Stomach smooth muscle (tissue), 2 donors: Measurements from ENCODE around the gene NRF1.
"Not testable (repeated sequence)": the region's sequence is repeated elsewhere in the genome, so short reads cannot be mapped to it uniquely, and the experiment has no call there.

Experiments
- H3K27ac ChIP-seq: one replicate; pipeline ENCODE4 v1.7.0; 2013; ENCODE audit warnings: mild to moderate bottlenecking, low read length, inconsistent platforms
- H3K27me3 ChIP-seq, 2 donors: one replicate each; pipeline ENCODE4 v1.7.0; 2013; ENCODE audit warnings: low read length in 2 of 2; ENCODE audit not compliant: insufficient read depth in 2 of 2, control insufficient read depth in 1 of 2
- H3K36me3 ChIP-seq, 2 donors: one replicate each; pipeline ENCODE4 v1.7.0; 2013; ENCODE audit warnings: low read length in 2 of 2; ENCODE audit not compliant: control insufficient read depth in 2 of 2, insufficient read depth in 2 of 2
- H3K4me1 ChIP-seq: one replicate; pipeline ENCODE4 v1.7.0; 2013; ENCODE audit warnings: low read length; ENCODE audit not compliant: control insufficient read depth, insufficient read depth
- H3K4me3 ChIP-seq, 2 donors: one replicate each; pipeline ENCODE4 v1.7.0; 2013; ENCODE audit warnings: low read length in 2 of 2
- H3K9ac ChIP-seq, 2 donors: one replicate each; pipeline ENCODE4 v1.7.0; 2013; ENCODE audit warnings: low read length in 2 of 2, mild to moderate bottlenecking in 1 of 2
- H3K9me3 ChIP-seq, 2 donors: one replicate each; pipeline ENCODE4 v1.7.0; 2013; ENCODE audit warnings: low read length in 2 of 2; ENCODE audit not compliant: control insufficient read depth in 2 of 2
- donor health status: healthy.
- donor health status: Pancreatic carcinoma.

The NRF1 gene

GRCh38 chr7:129665013-129665401, 53.5 kb downstream of the NRF1 start:
- H3K9me3 ChIP-seq: peaks cover 0 to 3% of the 10 kb centered on the region in 2 donors
- H3K4me3 ChIP-seq: no peak overlapping the region
- no peak overlapping the region for H3K9ac ChIP-seq
- H3K27me3 ChIP-seq: no peaks in the 10 kb centered on the region
- no peak overlapping the region for H3K27ac ChIP-seq
- no peaks in the 10 kb centered on the region for H3K4me1 ChIP-seq
- peaks cover 4 to 5% of the 10 kb centered on the region in 2 donors for H3K36me3 ChIP-seq

- no peaks in the 10 kb centered on the region for H3K4me1 ChIP-seq
- H3K9me3 ChIP-seq: no peaks in the 10 kb centered on the region
- H3K27ac ChIP-seq: no peak overlapping the region
Measured at GRCh38 chr7:129667116-129667515, 55.6 kb downstream of the NRF1 start.

GRCh38 chr7:129667551-129667950, 56.0 kb downstream of the NRF1 start:
- no peak overlapping the region for H3K27ac ChIP-seq
- no peaks in the 10 kb centered on the region for H3K27me3 ChIP-seq
- no peaks in the 10 kb centered on the region for H3K4me1 ChIP-seq
- peaks cover 2 to 9% of the 10 kb centered on the region in 2 donors for H3K36me3 ChIP-seq
- no peaks in the 10 kb centered on the region for H3K9me3 ChIP-seq
- H3K4me3 ChIP-seq: no peak overlapping the region
- H3K9ac ChIP-seq: no peak overlapping the region

More at GRCh38 chr7:129667116-129667515, 55.6 kb downstream of the NRF1 start:
- H3K36me3 ChIP-seq: peaks cover 0 to 5% of the 10 kb centered on the region in 2 donors
- H3K4me3 ChIP-seq: no peak overlapping the region
- no peaks in the 10 kb centered on the region for H3K27me3 ChIP-seq
- no peak overlapping the region for H3K9ac ChIP-seq

- Histone ChIP-seq H3K36me3 (peaks cover 14 to 21% of the 10 kb centered on the region in 2 donors), H3K9ac (no peak overlapping the region), H3K4me1 (no peaks in the 10 kb centered on the region), H3K27ac (no peak overlapping the region), H3K9me3 (no peaks in the 10 kb centered on the region), H3K27me3 (no peaks in the 10 kb centered on the region), H3K4me3 (no peak overlapping the region)
Measured at GRCh38 chr7:129669901-129670300, 58.4 kb downstream of the NRF1 start.

- no peak overlapping the region for H3K4me3 ChIP-seq
- peaks cover 16 to 27% of the 10 kb centered on the region in 2 donors for H3K36me3 ChIP-seq
- no peaks in the 10 kb centered on the region for H3K4me1 ChIP-seq
- H3K9me3 ChIP-seq: no peaks in the 10 kb centered on the region
- H3K27ac ChIP-seq: no peak overlapping the region
- no peak overlapping the region for H3K9ac ChIP-seq
- no peaks in the 10 kb centered on the region for H3K27me3 ChIP-seq
Measured at GRCh38 chr7:129670656-129671055, 59.1 kb downstream of the NRF1 start.

GRCh38 chr7:129671266-129671665, 59.7 kb downstream of the NRF1 start:
- peaks cover 18 to 27% of the 10 kb centered on the region in 2 donors for H3K36me3 ChIP-seq
- no peak overlapping the region for H3K27ac ChIP-seq
- H3K27me3 ChIP-seq: no peaks in the 10 kb centered on the region
- no peaks in the 10 kb centered on the region for H3K4me1 ChIP-seq
- H3K4me3 ChIP-seq: no peak overlapping the region
- H3K9me3 ChIP-seq: no peaks in the 10 kb centered on the region
- no peak overlapping the region for H3K9ac ChIP-seq

GRCh38 chr7:129674475-129674874, 63.0 kb downstream of the NRF1 start:
- peaks cover 19 to 27% of the 10 kb centered on the region in 2 donors for H3K36me3 ChIP-seq

GRCh38 chr7:129675521-129675920, 64.0 kb downstream of the NRF1 start:
- Histone ChIP-seq H3K9ac (no peak overlapping the region), H3K27ac (no peak overlapping the region), H3K9me3 (no peaks in the 10 kb centered on the region), H3K4me3 (no peak overlapping the region), H3K36me3 (peaks cover 19 to 27% of the 10 kb centered on the region in 2 donors), H3K4me1 (no peaks in the 10 kb centered on the region), H3K27me3 (no peaks in the 10 kb centered on the region)

More at GRCh38 chr7:129674475-129674874, 63.0 kb downstream of the NRF1 start:
- not testable (repeated sequence) for H3K4me1 ChIP-seq, H3K9me3 ChIP-seq, H3K4me3 ChIP-seq, H3K27ac ChIP-seq, H3K27me3 ChIP-seq, H3K9ac ChIP-seq

GRCh38 chr7:129676017-129676897, 64.7 kb downstream of the NRF1 start:
- H3K4me1 ChIP-seq: no peaks in the 10 kb centered on the region
- H3K9ac ChIP-seq: no peak overlapping the region
- no peaks in the 10 kb centered on the region for H3K9me3 ChIP-seq
- H3K27ac ChIP-seq: no peak overlapping the region
- peaks cover 19 to 27% of the 10 kb centered on the region in 2 donors for H3K36me3 ChIP-seq
- H3K27me3 ChIP-seq: no peaks in the 10 kb centered on the region
- H3K4me3 ChIP-seq: no peak overlapping the region

GRCh38 chr7:129677796-129678195, 66.3 kb downstream of the NRF1 start:
- Histone ChIP-seq H3K9me3 (no peaks in the 10 kb centered on the region), H3K27me3 (no peaks in the 10 kb centered on the region), H3K27ac (no peak overlapping the region), H3K4me3 (no peak overlapping the region), H3K4me1 (no peaks in the 10 kb centered on the region), H3K9ac (no peak overlapping the region), H3K36me3 (peaks cover 14 to 18% of the 10 kb centered on the region in 2 donors)

- H3K27ac ChIP-seq: no peak overlapping the region
- no peak overlapping the region for H3K9ac ChIP-seq
- H3K27me3 ChIP-seq: no peaks in the 10 kb centered on the region
- peaks cover 11 to 14% of the 10 kb centered on the region in 2 donors for H3K36me3 ChIP-seq
- no peaks in the 10 kb centered on the region for H3K4me1 ChIP-seq
- no peak overlapping the region for H3K4me3 ChIP-seq
- H3K9me3 ChIP-seq: no peaks in the 10 kb centered on the region
Measured at GRCh38 chr7:129678606-129679005, 67.1 kb downstream of the NRF1 start.
